Testis (tissue), 2 donors: ENCODE measurements around the gene HOXA2.

ENCODE experiments used
- CTCF ChIP-seq, 3 experiments: fragments of 450-650 bp in 2 of 3; fragments of 200-600 bp in 1 of 3; sonication (generic) in 1 of 3; IDR thresholded peaks; one replicate each; pipeline ENCODE4 v1.5.1; 2016 to 2019; ENCODE audit warnings: antibody characterized with exemption in 3 of 3, mild to moderate bottlenecking in 2 of 3, moderate library complexity in 1 of 3
- POLR2A ChIP-seq: fragments of 450-650 bp; IDR thresholded peaks from one replicate; pipeline ENCODE4 v1.6.1; 2017; ENCODE audit warnings: antibody characterized with exemption, mild to moderate bottlenecking, moderate library complexity

- TF ChIP-seq POLR2A, result no peak
- no peak for TF ChIP-seq CTCF (IDR thresholded peaks at IDR 0.05)
These were observed 414 bp downstream of the HOXA2 start for GRCh38 chr7:27101957-27102580.
